Measurements from ENCODE around the gene POLR1G. TPM values are rescaled to one million over a fixed set of nuclear protein-coding genes. Genes with fewer than 3 reads are reported as not detected.

Gene POLR1G
- total RNA-seq, 1 donor from 2014 or later, result 4.4 TPM

DNA sequence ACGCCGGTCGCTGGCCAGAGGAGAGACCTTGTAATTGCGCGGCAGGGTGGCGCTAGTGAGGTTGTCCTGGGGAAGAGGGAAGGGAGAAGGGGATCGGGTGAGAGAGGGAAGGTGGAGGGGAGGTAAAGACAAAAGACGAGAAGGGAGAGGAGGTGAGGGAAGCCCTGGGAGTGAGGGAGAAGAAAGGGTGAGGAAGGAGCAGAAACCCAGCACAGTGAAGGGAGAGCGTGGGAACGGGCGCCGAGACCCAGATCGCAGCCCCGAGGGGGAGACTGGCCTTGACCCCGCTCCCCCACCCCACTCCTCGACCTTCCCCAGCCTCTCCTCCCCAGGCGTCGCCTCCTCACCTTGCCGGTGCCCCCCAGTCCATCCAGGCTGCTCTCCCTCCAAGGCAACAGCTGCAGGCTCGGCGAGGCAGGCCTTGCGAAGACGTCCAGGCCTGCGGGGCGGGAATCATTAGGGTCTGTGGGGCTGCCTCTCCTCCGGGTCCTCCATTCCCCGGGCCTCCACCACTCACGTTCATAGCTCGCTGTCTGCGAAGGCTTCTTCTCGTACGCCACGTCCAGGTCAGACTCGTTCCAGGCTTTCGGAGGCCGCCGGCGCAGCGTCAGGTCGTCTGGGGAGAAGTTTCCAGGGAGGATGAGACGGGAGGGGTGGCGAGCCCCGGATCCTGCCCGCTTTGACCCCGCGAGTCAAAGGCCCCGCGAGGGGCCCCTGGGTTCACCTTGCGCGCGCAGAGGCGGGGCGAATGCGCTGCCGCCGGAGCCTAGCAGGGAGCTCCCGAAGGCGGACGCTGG is 10.4 kb upstream of the POLR1G start:
- Mint-ChIP-seq H3K27ac (ENCODE audit: unreplicated experiment) (no peak overlapping the region), H3K9me3 (ENCODE audit: unreplicated experiment) (no peaks in the 10 kb centered on the region), H3K4me1 (ENCODE audit: unreplicated experiment) (peaks cover 5% of the 10 kb centered on the region), H3K27me3 (ENCODE audit: unreplicated experiment) (peaks cover 13% of the 10 kb centered on the region), H3K36me3 (ENCODE audit: low read depth, unreplicated experiment) (no peaks in the 10 kb centered on the region), H3K4me3 (ENCODE audit: unreplicated experiment) (peak overlapping the region; percentile 42)
- TF ChIP-seq, protein P1, sequence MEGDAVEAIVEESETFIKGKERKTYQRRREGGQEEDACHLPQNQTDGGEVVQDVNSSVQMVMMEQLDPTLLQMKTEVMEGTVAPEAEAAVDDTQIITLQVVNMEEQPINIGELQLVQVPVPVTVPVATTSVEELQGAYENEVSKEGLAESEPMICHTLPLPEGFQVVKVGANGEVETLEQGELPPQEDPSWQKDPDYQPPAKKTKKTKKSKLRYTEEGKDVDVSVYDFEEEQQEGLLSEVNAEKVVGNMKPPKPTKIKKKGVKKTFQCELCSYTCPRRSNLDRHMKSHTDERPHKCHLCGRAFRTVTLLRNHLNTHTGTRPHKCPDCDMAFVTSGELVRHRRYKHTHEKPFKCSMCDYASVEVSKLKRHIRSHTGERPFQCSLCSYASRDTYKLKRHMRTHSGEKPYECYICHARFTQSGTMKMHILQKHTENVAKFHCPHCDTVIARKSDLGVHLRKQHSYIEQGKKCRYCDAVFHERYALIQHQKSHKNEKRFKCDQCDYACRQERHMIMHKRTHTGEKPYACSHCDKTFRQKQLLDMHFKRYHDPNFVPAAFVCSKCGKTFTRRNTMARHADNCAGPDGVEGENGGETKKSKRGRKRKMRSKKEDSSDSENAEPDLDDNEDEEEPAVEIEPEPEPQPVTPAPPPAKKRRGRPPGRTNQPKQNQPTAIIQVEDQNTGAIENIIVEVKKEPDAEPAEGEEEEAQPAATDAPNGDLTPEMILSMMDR (IDR thresholded peaks at IDR 0.05; ENCODE audit: unreplicated experiment), result no peak
- peak; percentile 57 for DNase-seq (ENCODE audit: low spot score)

DNA sequence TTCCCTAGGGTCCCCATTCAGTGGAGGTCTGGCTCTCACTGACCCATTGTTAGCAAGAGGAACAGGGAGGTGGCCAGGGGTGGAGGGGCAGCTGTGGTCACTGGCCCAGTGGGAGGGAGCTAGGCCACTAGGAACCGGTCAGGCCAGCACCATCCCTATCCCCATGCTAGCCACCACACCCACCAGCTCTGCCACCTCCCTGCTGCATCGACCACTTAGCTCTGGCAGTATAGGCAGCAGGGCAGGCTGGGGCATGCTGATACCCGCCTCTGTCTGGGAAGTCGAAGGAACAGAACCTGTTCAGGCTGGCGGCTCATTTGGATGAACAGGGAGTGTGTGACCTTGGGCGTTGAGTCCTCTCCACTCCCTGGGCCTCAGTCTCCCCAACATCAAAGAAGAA is 6.3 kb upstream of the POLR1G start:
- no peaks in the 10 kb centered on the region for H3K9me3 Mint-ChIP-seq (ENCODE audit: unreplicated experiment)
- no peaks in the 10 kb centered on the region for H3K36me3 Mint-ChIP-seq (ENCODE audit: low read depth, unreplicated experiment)
- no peak overlapping the region for H3K4me3 Mint-ChIP-seq (ENCODE audit: unreplicated experiment)
- H3K27me3 Mint-ChIP-seq (ENCODE audit: unreplicated experiment), result peaks cover 5% of the 10 kb centered on the region
- no peak overlapping the region for H3K27ac Mint-ChIP-seq (ENCODE audit: unreplicated experiment)
- peaks cover 5% of the 10 kb centered on the region for H3K4me1 Mint-ChIP-seq (ENCODE audit: unreplicated experiment)
- DNase-seq (ENCODE audit: low spot score), result no peak
- TF ChIP-seq, protein P1 (IDR thresholded peaks at IDR 0.05; ENCODE audit: unreplicated experiment), result no peak

DNA sequence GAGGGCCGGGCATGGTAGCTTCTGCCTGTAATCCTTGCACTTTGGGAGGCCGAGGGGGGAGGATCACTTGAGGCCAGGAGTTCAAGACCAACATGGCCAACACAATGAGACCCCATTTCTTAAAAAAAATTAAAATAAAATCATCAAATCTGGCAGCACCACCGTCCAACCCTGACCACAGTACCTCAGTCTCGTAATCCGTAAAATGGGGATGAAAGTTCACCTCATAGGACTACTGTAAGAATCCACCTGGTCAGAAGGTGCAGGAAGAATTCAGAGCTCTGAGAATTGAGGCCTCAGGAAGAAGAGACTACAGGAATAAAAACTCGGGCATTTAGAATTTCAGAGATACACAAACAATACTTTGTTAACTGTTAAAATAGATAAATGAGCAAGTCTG is 4.6 kb upstream of the POLR1G start:
- TF ChIP-seq, protein P1 (IDR thresholded peaks at IDR 0.05; ENCODE audit: unreplicated experiment), result no peak
- peaks cover 16% of the 10 kb centered on the region for H3K4me1 Mint-ChIP-seq (ENCODE audit: unreplicated experiment)
- DNase-seq (ENCODE audit: low spot score), result no peak
- H3K4me3 Mint-ChIP-seq (ENCODE audit: unreplicated experiment), result no peak overlapping the region
- no peaks in the 10 kb centered on the region for H3K9me3 Mint-ChIP-seq (ENCODE audit: unreplicated experiment)
- H3K27ac Mint-ChIP-seq (ENCODE audit: unreplicated experiment), result no peak overlapping the region
- peaks cover 15% of the 10 kb centered on the region for H3K27me3 Mint-ChIP-seq (ENCODE audit: unreplicated experiment)
- no peaks in the 10 kb centered on the region for H3K36me3 Mint-ChIP-seq (ENCODE audit: low read depth, unreplicated experiment)

DNA sequence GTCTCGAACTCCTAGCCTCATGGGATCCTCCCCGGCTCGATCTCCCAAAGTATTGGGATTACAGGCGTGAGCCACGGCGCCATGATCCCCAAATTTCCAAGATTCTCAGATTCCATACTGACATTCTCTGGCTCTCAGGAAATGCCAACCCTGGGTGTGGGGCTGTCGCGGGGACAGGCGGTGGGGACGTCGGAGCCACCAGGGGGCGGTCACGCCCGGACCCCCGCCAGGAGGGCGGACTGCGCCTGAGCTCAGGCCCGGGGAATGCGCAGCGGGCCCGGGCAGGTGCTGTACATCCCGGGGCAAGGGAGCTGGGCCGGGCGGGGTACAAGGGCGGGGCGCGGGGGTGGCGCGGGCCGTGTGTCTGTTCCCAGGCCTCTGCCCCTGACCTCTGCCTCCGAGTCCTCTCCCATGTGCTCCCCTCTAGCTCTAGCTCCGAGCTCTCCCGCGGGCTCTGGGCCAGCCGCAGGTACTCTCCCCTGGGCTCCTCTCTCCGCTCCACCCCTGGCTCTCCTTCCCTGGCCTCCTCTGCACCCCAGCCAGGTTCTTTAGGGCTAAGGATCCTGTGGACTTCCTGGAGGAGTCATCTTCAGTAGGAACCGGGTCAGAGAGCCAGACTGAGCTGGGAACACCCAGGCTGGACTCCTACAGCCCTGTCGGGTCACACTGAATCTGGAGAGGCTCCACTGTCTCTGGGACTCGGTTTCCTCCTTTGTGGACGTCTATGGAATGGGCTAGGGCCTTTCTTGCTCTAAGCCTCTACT is 4.0 kb upstream of the POLR1G start:
- peaks cover 12% of the 10 kb centered on the region for H3K27me3 Mint-ChIP-seq (ENCODE audit: unreplicated experiment)
- TF ChIP-seq, protein P1 (IDR thresholded peaks at IDR 0.05; ENCODE audit: unreplicated experiment), result peak; percentile 77
- H3K36me3 Mint-ChIP-seq (ENCODE audit: low read depth, unreplicated experiment), result no peaks in the 10 kb centered on the region
- H3K4me3 Mint-ChIP-seq (ENCODE audit: unreplicated experiment), result no peak overlapping the region
- peak; percentile 79 for DNase-seq (ENCODE audit: low spot score)
- H3K4me1 Mint-ChIP-seq (ENCODE audit: unreplicated experiment), result peaks cover 19% of the 10 kb centered on the region
- H3K9me3 Mint-ChIP-seq (ENCODE audit: unreplicated experiment), result no peaks in the 10 kb centered on the region
- no peak overlapping the region for H3K27ac Mint-ChIP-seq (ENCODE audit: unreplicated experiment)

DNA sequence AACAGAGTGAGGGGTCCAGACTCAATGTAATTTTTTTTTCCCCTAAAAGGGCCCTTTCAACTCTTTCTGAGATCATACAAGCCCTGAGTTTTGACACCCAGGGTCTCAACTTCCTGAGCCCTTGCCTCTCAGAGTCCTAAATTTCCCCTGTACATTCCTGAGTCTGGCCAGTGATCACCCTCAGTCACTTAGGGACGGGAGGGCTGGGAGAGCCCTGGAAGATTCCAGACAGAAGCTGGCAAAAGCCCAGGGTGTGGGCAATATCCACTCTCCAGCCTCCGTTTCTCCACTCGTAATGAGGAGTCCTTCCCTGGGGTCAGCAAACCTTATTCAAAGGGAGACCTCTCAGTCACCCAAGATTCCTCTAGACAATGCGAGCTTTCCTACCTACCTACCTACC is 3.2 kb upstream of the POLR1G start:
- H3K27ac Mint-ChIP-seq (ENCODE audit: unreplicated experiment), result no peak overlapping the region

More for the DNA sequence above, 3.2 kb upstream of the POLR1G start:
- Mint-ChIP-seq H3K27me3 (ENCODE audit: unreplicated experiment) (peaks cover 12% of the 10 kb centered on the region), H3K4me1 (ENCODE audit: unreplicated experiment) (peaks cover 18% of the 10 kb centered on the region), H3K36me3 (ENCODE audit: low read depth, unreplicated experiment) (no peaks in the 10 kb centered on the region), H3K4me3 (ENCODE audit: unreplicated experiment) (peak overlapping the region; percentile 23), H3K9me3 (ENCODE audit: unreplicated experiment) (no peaks in the 10 kb centered on the region)
- no peak for DNase-seq (ENCODE audit: low spot score)
- TF ChIP-seq, protein P1 (IDR thresholded peaks at IDR 0.05; ENCODE audit: unreplicated experiment), result no peak

All from endothelial cell (in vitro differentiated cells).